BLaER1 (cell line): Measurements from ENCODE around the gene C2CD2.
A peak's percentile ranks its signal among the peaks of the same experiment; 100 is the strongest.
"Not testable (repeated sequence)": the region's sequence is repeated elsewhere in the genome, so short reads cannot be mapped to it uniquely, and the experiment has no call there.

Experiments
- H3K27ac ChIP-seq: shearing (Covaris generic); formaldehyde crosslinking; 2 replicates; pipeline ENCODE4 v1.8.1; 2022
- H3K27me3 ChIP-seq: shearing (Covaris generic); formaldehyde crosslinking; 2 replicates; pipeline ENCODE4 v1.8.1; 2022
- H3K36me3 ChIP-seq: shearing (Covaris generic); formaldehyde crosslinking; 2 replicates; pipeline ENCODE4 v1.8.1; 2022
- H3K4me1 ChIP-seq: shearing (Covaris generic); formaldehyde crosslinking; 2 replicates; pipeline ENCODE4 v1.8.1; 2022
- H3K4me2 ChIP-seq: shearing (Covaris generic); formaldehyde crosslinking; 2 replicates; pipeline ENCODE4 v1.8.1; 2022
- H3K4me3 ChIP-seq: shearing (Covaris generic); formaldehyde crosslinking; 2 replicates; pipeline ENCODE4 v1.8.1; 2022
- H3K9ac ChIP-seq: shearing (Covaris generic); formaldehyde crosslinking; 2 replicates; pipeline ENCODE4 v1.8.1; 2022
- H3K9me3 ChIP-seq: shearing (Covaris generic); formaldehyde crosslinking; 2 replicates; pipeline ENCODE4 v1.8.1; 2022
- H4K20me1 ChIP-seq: shearing (Covaris generic); formaldehyde crosslinking; 2 replicates; pipeline ENCODE4 v1.8.1; 2022
- Cebpa-rat ChIP-seq: shearing (Covaris generic); IDR thresholded peaks from 2 replicates; pipeline ENCODE4 v1.8.1; 2022

C2CD2 gene

GRCh38 chr21:41953831-41954653 is at the start of gene C2CD2:
Gene C2CD2 (minus strand): TSS chr21:41954018. CDS start chr21:41953648, 370 bp downstream.
- Histone ChIP-seq H3K9me3 (no peaks in the 10 kb centered on the region), H4K20me1 (peaks cover 30% of the 10 kb centered on the region), H3K9ac (peak within 1 kb of the TSS; percentile 81), H3K36me3 (peaks cover 20% of the 10 kb centered on the region), H3K4me3 (peak within 1 kb of the TSS; percentile 74), H3K4me1 (peaks cover 61% of the 10 kb centered on the region), H3K4me2 (peak within 1 kb of the TSS; percentile 99), H3K27me3 (no peaks in the 10 kb centered on the region), H3K27ac (peak within 1 kb of the TSS; percentile 79)
- no peak for TF ChIP-seq Cebpa-rat

DNA sequence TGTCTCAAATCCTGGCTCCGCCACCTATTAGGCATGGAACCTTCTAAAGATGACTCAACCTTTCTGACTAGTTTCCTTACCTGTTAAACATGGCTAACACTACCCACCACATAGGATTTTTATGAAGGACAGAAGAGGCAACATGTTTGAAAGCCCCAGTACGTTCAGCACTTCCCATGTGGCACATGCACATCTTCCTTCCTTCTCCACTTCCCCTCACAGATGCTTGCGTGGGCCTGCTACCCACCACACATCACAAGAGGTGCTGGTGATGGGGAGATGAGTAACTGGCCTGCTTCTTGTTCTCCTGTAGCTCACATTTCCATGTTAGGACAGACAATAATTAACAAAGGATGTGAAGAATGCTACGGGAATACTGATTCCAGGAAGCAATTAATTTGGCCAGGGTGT is 49.2 kb upstream of the C2CD2 start:
- Histone ChIP-seq H3K27ac (no peak overlapping the region), H3K36me3 (peaks cover 17% of the 10 kb centered on the region), H3K4me1 (peaks cover 25% of the 10 kb centered on the region), H3K4me3 (no peak overlapping the region), H3K9me3 (no peaks in the 10 kb centered on the region), H4K20me1 (peaks cover 8% of the 10 kb centered on the region; the same call in 1 of the 2 replicates), H3K9ac (no peak overlapping the region), H3K4me2 (peak overlapping the region; percentile 32), H3K27me3 (no peaks in the 10 kb centered on the region; the same call in 1 of the 2 replicates)
- no peak for TF ChIP-seq Cebpa-rat

DNA sequence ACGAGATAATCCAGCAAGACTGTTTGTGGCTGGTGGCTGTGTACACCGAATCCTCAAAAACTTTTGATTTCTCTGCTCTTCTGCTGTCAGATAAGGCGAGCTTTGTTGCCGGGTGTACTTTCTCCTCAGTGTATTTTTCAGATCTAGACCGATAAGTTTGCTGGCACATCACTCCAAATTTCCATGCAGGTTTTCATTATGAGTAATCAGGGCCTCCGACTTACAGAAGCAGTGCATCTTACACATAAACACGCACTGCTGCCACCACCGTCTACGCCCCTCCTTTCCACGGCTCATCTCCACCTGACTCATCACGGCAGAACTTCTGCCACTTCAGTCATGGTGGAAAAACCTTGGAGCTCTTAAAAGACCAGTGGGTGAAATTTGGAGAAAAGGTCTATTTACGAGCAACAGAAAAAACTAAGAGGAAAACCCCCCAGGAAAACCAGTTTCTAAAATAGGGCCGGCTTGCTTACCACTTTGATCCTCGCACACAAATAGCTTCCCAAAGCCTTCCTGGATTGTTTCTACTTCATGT is 48.7 kb upstream of the C2CD2 start:
- peaks cover 19% of the 10 kb centered on the region for H3K4me1 ChIP-seq
- no peak overlapping the region for H3K9ac ChIP-seq
- no peak overlapping the region for H3K4me3 ChIP-seq
- peaks cover 2% of the 10 kb centered on the region; the same call in 1 of the 2 replicates for H4K20me1 ChIP-seq
- H3K27ac ChIP-seq = no peak overlapping the region
- TF ChIP-seq Cebpa-rat = no peak
- H3K27me3 ChIP-seq = no peaks in the 10 kb centered on the region
- H3K9me3 ChIP-seq = no peaks in the 10 kb centered on the region
- peaks cover 23% of the 10 kb centered on the region for H3K36me3 ChIP-seq
- H3K4me2 ChIP-seq = peak overlapping the region; percentile 32

DNA sequence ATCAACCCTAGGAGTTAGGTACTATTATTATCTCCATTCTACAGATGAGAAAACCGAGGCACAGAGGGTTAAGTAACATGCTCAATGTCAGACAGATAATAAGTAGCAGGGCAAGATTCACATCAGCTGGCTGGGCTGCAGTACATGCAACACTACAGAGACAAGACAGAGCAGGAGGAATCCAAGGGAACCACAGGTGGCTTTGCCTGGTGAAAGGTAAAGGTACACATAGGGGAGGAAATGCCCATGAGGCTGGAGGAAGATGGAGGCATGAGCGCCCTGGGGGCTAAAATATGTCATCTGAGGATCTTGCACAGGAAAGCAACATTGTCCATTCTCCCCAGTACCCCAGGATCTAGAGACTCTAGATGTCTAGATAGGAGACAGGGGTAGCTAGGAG is 48.0 kb upstream of the C2CD2 start:
- no peak overlapping the region for H3K9ac ChIP-seq
- TF ChIP-seq Cebpa-rat = no peak

GRCh38 chr21:42000908-42001307 is 47.1 kb upstream of the C2CD2 start:
- H3K9ac ChIP-seq = no peak overlapping the region
- peaks cover 16% of the 10 kb centered on the region for H3K9me3 ChIP-seq
- H3K27me3 ChIP-seq = no peaks in the 10 kb centered on the region
- H3K4me3 ChIP-seq = no peak overlapping the region
- no peak overlapping the region for H3K4me2 ChIP-seq
- H3K27ac ChIP-seq = no peak overlapping the region
- no peaks in the 10 kb centered on the region; the same call in 1 of the 2 replicates for H4K20me1 ChIP-seq
- TF ChIP-seq Cebpa-rat = no peak
- H3K4me1 ChIP-seq = peaks cover 16% of the 10 kb centered on the region
- H3K36me3 ChIP-seq = peaks cover 36% of the 10 kb centered on the region

More for the DNA sequence above, 48.0 kb upstream of the C2CD2 start:
- H3K4me2 ChIP-seq = no peak overlapping the region
- no peaks in the 10 kb centered on the region for H3K27me3 ChIP-seq
- no peak overlapping the region for H3K27ac ChIP-seq
- no peak overlapping the region for H3K4me3 ChIP-seq
- peaks cover 7% of the 10 kb centered on the region for H3K9me3 ChIP-seq
- peaks cover 27% of the 10 kb centered on the region for H3K36me3 ChIP-seq
- H3K4me1 ChIP-seq = peaks cover 16% of the 10 kb centered on the region
- H4K20me1 ChIP-seq = no peaks in the 10 kb centered on the region; the same call in 1 of the 2 replicates

DNA sequence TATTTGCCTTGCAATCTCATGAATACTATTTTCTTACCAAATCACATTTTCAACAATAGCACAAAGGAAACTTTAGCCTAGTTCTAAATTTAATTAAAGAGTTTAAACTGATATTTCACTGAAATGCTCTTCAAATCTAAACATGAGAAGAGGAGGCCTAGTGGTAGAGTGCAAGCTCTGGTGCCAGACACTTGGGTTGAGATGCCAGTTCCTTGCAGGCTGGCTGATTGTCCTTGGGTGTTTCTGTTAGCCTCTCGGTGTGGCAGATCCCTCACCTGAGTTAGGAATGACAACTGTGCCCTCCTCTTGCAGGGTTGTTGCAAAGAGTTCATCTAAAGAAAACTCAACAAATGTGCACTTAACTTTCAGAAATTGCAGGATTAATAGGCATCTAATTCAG is 43.8 kb upstream of the C2CD2 start:
- no peak for TF ChIP-seq Cebpa-rat
- H4K20me1 ChIP-seq = no peaks in the 10 kb centered on the region
- H3K4me3 ChIP-seq = no peak overlapping the region
- no peak overlapping the region for H3K4me2 ChIP-seq
- peaks cover 31% of the 10 kb centered on the region for H3K9me3 ChIP-seq
- peaks cover 69% of the 10 kb centered on the region for H3K36me3 ChIP-seq
- H3K27me3 ChIP-seq = no peaks in the 10 kb centered on the region
- H3K9ac ChIP-seq = no peak overlapping the region
- H3K4me1 ChIP-seq = peaks cover 5% of the 10 kb centered on the region
- no peak overlapping the region for H3K27ac ChIP-seq

- Histone ChIP-seq H3K27me3 (no peaks in the 10 kb centered on the region), H3K4me1 (no peaks in the 10 kb centered on the region), H3K4me3 (no peak overlapping the region), H4K20me1 (no peaks in the 10 kb centered on the region), H3K4me2 (no peak overlapping the region), H3K9ac (no peak overlapping the region), H3K27ac (no peak overlapping the region), H3K9me3 (peaks cover 31% of the 10 kb centered on the region), H3K36me3 (peaks cover 77% of the 10 kb centered on the region)
- no peak for TF ChIP-seq Cebpa-rat
Measured at GRCh38 chr21:41995577-41995976, 41.8 kb upstream of the C2CD2 start.

- not testable (repeated sequence) for H3K27me3 ChIP-seq, H3K4me2 ChIP-seq, H4K20me1 ChIP-seq, H3K9ac ChIP-seq, H3K27ac ChIP-seq, H3K4me3 ChIP-seq, H3K4me1 ChIP-seq
- H3K9me3 ChIP-seq = peaks cover 31% of the 10 kb centered on the region
- H3K36me3 ChIP-seq = peaks cover 77% of the 10 kb centered on the region
Measured at GRCh38 chr21:41994613-41995012, 40.8 kb upstream of the C2CD2 start.

DNA sequence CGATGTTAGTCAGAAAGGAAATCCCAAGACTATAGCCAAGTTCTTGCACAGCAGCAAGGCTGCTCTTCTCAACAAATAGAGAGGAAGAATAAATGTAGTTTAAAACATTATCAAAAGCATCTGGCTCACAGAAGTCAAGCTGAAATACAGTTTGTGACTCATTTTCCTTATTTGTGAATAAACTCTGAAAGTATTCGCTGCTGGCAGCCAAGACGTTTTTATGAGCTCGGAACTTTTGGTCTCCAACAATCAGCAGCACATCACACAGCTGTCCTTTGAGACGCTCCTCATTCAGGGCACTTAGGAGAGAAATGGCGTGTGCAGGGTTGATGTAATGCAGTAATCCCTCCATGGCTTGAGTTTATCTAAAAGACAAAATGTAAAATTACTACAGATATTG is 39.9 kb upstream of the C2CD2 start:
- TF ChIP-seq Cebpa-rat = no peak
- Histone ChIP-seq H3K36me3 (peaks cover 77% of the 10 kb centered on the region), H3K9ac (no peak overlapping the region), H3K4me1 (no peaks in the 10 kb centered on the region), H4K20me1 (no peaks in the 10 kb centered on the region), H3K4me3 (no peak overlapping the region), H3K27me3 (no peaks in the 10 kb centered on the region), H3K27ac (no peak overlapping the region), H3K9me3 (peaks cover 31% of the 10 kb centered on the region), H3K4me2 (no peak overlapping the region)

- H3K9ac ChIP-seq = no peak overlapping the region
- H3K4me2 ChIP-seq = no peak overlapping the region
- H3K9me3 ChIP-seq = peaks cover 31% of the 10 kb centered on the region
- H4K20me1 ChIP-seq = no peaks in the 10 kb centered on the region
- no peaks in the 10 kb centered on the region for H3K4me1 ChIP-seq
- H3K27me3 ChIP-seq = no peaks in the 10 kb centered on the region
- no peak overlapping the region for H3K27ac ChIP-seq
- peaks cover 67% of the 10 kb centered on the region for H3K36me3 ChIP-seq
- no peak for TF ChIP-seq Cebpa-rat
- H3K4me3 ChIP-seq = no peak overlapping the region
Measured at GRCh38 chr21:41992576-41992975, 38.8 kb upstream of the C2CD2 start.
